HCT116 (cell line): ENCODE measurements around the gene RBM14. TPM values are rescaled to one million over a fixed set of nuclear protein-coding genes. Genes with fewer than 3 reads are reported as not detected.
A peak's percentile ranks its signal among the peaks of the same experiment; 100 is the strongest.

Experiments
- ATAC-seq: fragments of 200-7000 bp; cut with Tn5 transposase; 2 replicates; pipeline ENCODE4 v1.9.1; 2020; ENCODE audit warnings: mild to moderate bottlenecking, moderate library complexity
- BruUV-seq: library from RNA; stranded (reverse); fragments of 400-500 nt; replicated peaks from 2 replicates; lab custom pipeline; 2021; lab: Mats Ljungman, UMichigan
- CTCF ChIA-PET: fragments of 300-600 bp; sonication (Branson Sonifier 250); formaldehyde crosslinking; loops from one replicate; lab custom pipeline; 2021; ENCODE audit warnings: antibody characterized with exemption; lab: Charles Lee
- POLR2A ChIA-PET: fragments of 300-600, 350-600 bp; sonication (Branson Sonifier 250); formaldehyde crosslinking; loops from one replicate; lab custom pipeline; 2021; ENCODE audit warnings: antibody characterized with exemption; lab: Charles Lee
- RAD21 ChIA-PET, 2 experiments: fragments of 300-600 bp; sonication (Branson Sonifier 250); formaldehyde crosslinking; loops; one replicate each; lab custom pipeline; 2023; ENCODE audit warnings: low total read pairs in 2 of 2; ENCODE audit not compliant: uncharacterized antibody in 2 of 2, unreplicated experiment in 2 of 2, low non-redundant PET in 1 of 2; lab: Charles Lee
- DNase-seq: peaks from one replicate; pipeline ENCODE4 v3.0.0-alpha.2; 2010; ENCODE audit warnings: low read depth, low spot score
- H2AFZ ChIP-seq: fragments of 200-600 bp; shearing (Covaris generic), sonication (generic); 2 replicates; pipeline ENCODE4 v1.6.1; 2017; ENCODE audit warnings: low read depth, mixed run types, mixed read lengths, antibody characterized with exemption, low read length; ENCODE audit not compliant: poor library complexity, severe bottlenecking
- H3K27ac ChIP-seq: 2 replicates; pipeline ENCODE4 v1.5.1; 2012; ENCODE audit warnings: low read depth, low read length
- H3K27me3 ChIP-seq: fragments of 200-600 bp; sonication (generic); 2 replicates; pipeline ENCODE4 v1.6.1; 2016; ENCODE audit warnings: mixed run types, low read length, mixed read lengths; ENCODE audit not compliant: insufficient read depth
- H3K36me3 ChIP-seq, 2 experiments: fragments of 200-500 bp in 1 of 2; fragments of 200-600 bp in 1 of 2; sonication (Bioruptor generic) in 1 of 2; sonication (generic) in 1 of 2; 2 replicates each; pipeline versions ENCODE4 v1.5.1 to v1.6.1; 2014 to 2016; ENCODE audit warnings: low read length in 2 of 2, inconsistent platforms in 1 of 2, mixed read lengths in 1 of 2, mixed run types in 1 of 2; ENCODE audit not compliant: insufficient read depth in 2 of 2, control insufficient read depth in 1 of 2
- H3K4me1 ChIP-seq, 2 experiments: fragments of 200-600 bp in 1 of 2; sonication (generic) in 1 of 2; 2 replicates each; pipeline versions ENCODE4 v1.5.1 to v1.6.1; 2012 to 2017; ENCODE audit warnings: low read length in 2 of 2, inconsistent platforms in 1 of 2, mild to moderate bottlenecking in 1 of 2, mixed read lengths in 1 of 2, mixed run types in 1 of 2, moderate library complexity in 1 of 2; ENCODE audit not compliant: insufficient read depth in 2 of 2, control insufficient read depth in 1 of 2
- H3K4me2 ChIP-seq: fragments of 200-600 bp; sonication (generic); 2 replicates; pipeline ENCODE4 v1.6.1; 2017; ENCODE audit warnings: mixed run types, low read length, mixed read lengths
- H3K4me3 ChIP-seq, 2 experiments: fragments of 200-600 bp in 1 of 2; sonication (generic) in 1 of 2; replicated peaks in 1 of 2; 2 replicates each; pipeline ENCODE4 v1.5.1; 2011 to 2016; ENCODE audit warnings: low read length in 2 of 2, control low read depth in 1 of 2, low read depth in 1 of 2, mild to moderate bottlenecking in 1 of 2, mixed read lengths in 1 of 2, mixed run types in 1 of 2
- H3K79me2 ChIP-seq: fragments of 200-600 bp; sonication (generic); 2 replicates; pipeline ENCODE4 v1.6.1; 2017; ENCODE audit warnings: mild to moderate bottlenecking, mixed run types, low read length, moderate library complexity, mixed read lengths; ENCODE audit not compliant: insufficient read depth
- H3K9ac ChIP-seq: fragments of 200-600 bp; sonication (generic); 2 replicates; pipeline ENCODE4 v1.6.1; 2016; ENCODE audit warnings: low read length, mixed read lengths
- H3K9me2 ChIP-seq: fragments of 200-600 bp; sonication (generic), shearing (Covaris generic); 2 replicates; pipeline ENCODE4 v1.6.1; 2017; ENCODE audit warnings: mixed run types, mild to moderate bottlenecking, moderate library complexity; ENCODE audit not compliant: insufficient read depth
- H3K9me3 ChIP-seq, 2 experiments: fragments of 200-500 bp in 1 of 2; fragments of 200-600 bp in 1 of 2; sonication (Bioruptor generic) in 1 of 2; sonication (generic) in 1 of 2; 2 replicates each; pipeline ENCODE4 v1.6.1; 2014 to 2017; ENCODE audit warnings: low read length in 2 of 2, mixed read lengths in 2 of 2, inconsistent platforms in 1 of 2, low read depth in 1 of 2, mild to moderate bottlenecking in 1 of 2, mixed run types in 1 of 2, moderate library complexity in 1 of 2; ENCODE audit not compliant: control insufficient read depth in 1 of 2, insufficient read depth in 1 of 2
- H4K20me1 ChIP-seq: fragments of 200-600 bp; sonication (generic), shearing (Covaris generic); 2 replicates; pipeline ENCODE4 v1.6.1; 2017; ENCODE audit warnings: mixed run types, mild to moderate bottlenecking, moderate library complexity; ENCODE audit not compliant: insufficient read depth
- CBX3 ChIP-seq: IDR thresholded peaks from 2 replicates; pipeline ENCODE4 v1.6.1; 2012; ENCODE audit warnings: low read depth
- EZH2 ChIP-seq: fragments of 200-600 bp; sonication (generic); IDR thresholded peaks from 2 replicates; pipeline ENCODE4 v1.6.1; 2017; ENCODE audit warnings: antibody characterized with exemption, mixed run types
- EZH2phosphoT487 ChIP-seq: fragments of 200-600 bp; IDR thresholded peaks from 2 replicates; pipeline ENCODE4 v1.6.1; 2018; ENCODE audit warnings: antibody characterized with exemption, borderline replicate concordance
- MAX ChIP-seq: IDR thresholded peaks from 2 replicates; pipeline ENCODE4 v1.6.1; 2012
- POLR2A ChIP-seq: IDR thresholded peaks from 2 replicates; pipeline ENCODE4 v1.7.0; 2011; ENCODE audit warnings: borderline replicate concordance; ENCODE audit not compliant: insufficient read depth, insufficient read length; ENCODE audit errors: extremely low read depth
- POLR2AphosphoS5 ChIP-seq: IDR thresholded peaks from 2 replicates; pipeline ENCODE4 v1.6.1; 2011; ENCODE audit warnings: mild to moderate bottlenecking, low read depth, low read length, moderate library complexity
- SIN3A ChIP-seq: IDR thresholded peaks from 2 replicates; pipeline ENCODE4 v1.6.1; 2012; ENCODE audit warnings: low read depth
- SP1 ChIP-seq: IDR thresholded peaks from 2 replicates; pipeline ENCODE4 v1.6.1; 2012; ENCODE audit warnings: low read depth
- SRF ChIP-seq: IDR thresholded peaks from 2 replicates; pipeline ENCODE4 v1.6.1; 2012; ENCODE audit warnings: low read depth
- YY1 ChIP-seq: IDR thresholded peaks from 2 replicates; pipeline ENCODE4 v1.6.1; 2011; ENCODE audit warnings: low read length, low read depth, moderate library complexity, mild to moderate bottlenecking; ENCODE audit not compliant: insufficient replicate concordance; ENCODE audit errors: extremely low read depth
- ZBTB33 ChIP-seq: IDR thresholded peaks from 2 replicates; pipeline ENCODE4 v1.6.1; 2011; ENCODE audit warnings: mild to moderate bottlenecking, low read length, moderate library complexity; ENCODE audit not compliant: insufficient replicate concordance; ENCODE audit errors: extremely low read depth
- ZNF274 ChIP-seq: fragments of 200-500 bp; sonication (Bioruptor generic); IDR thresholded peaks from 2 replicates; pipeline ENCODE4 v1.6.1; 2014; ENCODE audit warnings: mild to moderate bottlenecking, low read depth, low read length, inconsistent platforms
- intact Hi-C: fragments of 100-400 bp; cut with micrococcal nuclease; formaldehyde crosslinking; loops from 2 replicates; pipeline ENCODE4 v1.10.0; 2022
- total RNA-seq: library from RNA; stranded (reverse); gene quantifications from one replicate; pipeline ENCODE4 v1.2.1, GENCODE V29; 2021; ENCODE audit not compliant: unreplicated experiment
- TF ChIP-seq, protein P1 (sequence below), 3 experiments: fragments of 200-600 bp in 1 of 3; sonication (generic) in 1 of 3; IDR thresholded peaks in 2 of 3; conservative IDR thresholded peaks in 1 of 3; 2 replicates each; pipeline ENCODE4 v1.5.1; 2012 to 2017; ENCODE audit warnings: low read depth in 2 of 3, low read length in 2 of 3, antibody characterized with exemption in 1 of 3, borderline replicate concordance in 1 of 3, control low read depth in 1 of 3, mild to moderate bottlenecking in 1 of 3, mixed read lengths in 1 of 3, mixed run types in 1 of 3, moderate library complexity in 1 of 3; ENCODE audit not compliant: insufficient read depth in 1 of 3
- TF ChIP-seq, protein P2 (sequence below): IDR thresholded peaks from 2 replicates; pipeline ENCODE4 v1.6.1; 2012; ENCODE audit warnings: low read depth
- TF ChIP-seq, protein P3 (sequence below): IDR thresholded peaks from 2 replicates; pipeline ENCODE4 v1.6.1; 2012

Gene RBM14
- total RNA-seq, 1 experiment from 2014 or later, result 95.3 TPM

- ChIA-PET POLR2A (interaction anchor here (1.4 kb wide), 1 partner anchor 17 kb away, joined by 4 read pairs; the partner anchor contains the start of gene CCDC87), RAD21 (no interaction called here), CTCF (no interaction called here)
- H3K9me3 ChIP-seq, result no peaks in the 10 kb centered on the region
- H3K79me2 ChIP-seq, result no peaks in the 10 kb centered on the region; the same call in 1 of the 2 replicates
- BruUV-seq, result TSS peak; percentile 16
- intact Hi-C loops, result no loop called here
- H3K4me2 ChIP-seq, result no peak overlapping the region
- DNase-seq, result no peak
- no peak overlapping the region for H2AFZ ChIP-seq
- no peaks in the 10 kb centered on the region for H4K20me1 ChIP-seq
- TF ChIP-seq EZH2 (no peak), SIN3A (no peak), SRF (no peak), POLR2A (no peak), ZBTB33 (no peak), MAX (no peak), SP1 (no peak), CBX3 (no peak), EZH2phosphoT487 (no peak), YY1 (no peak), POLR2AphosphoS5 (no peak), ZNF274 (no peak)
- TF ChIP-seq, protein P1, sequence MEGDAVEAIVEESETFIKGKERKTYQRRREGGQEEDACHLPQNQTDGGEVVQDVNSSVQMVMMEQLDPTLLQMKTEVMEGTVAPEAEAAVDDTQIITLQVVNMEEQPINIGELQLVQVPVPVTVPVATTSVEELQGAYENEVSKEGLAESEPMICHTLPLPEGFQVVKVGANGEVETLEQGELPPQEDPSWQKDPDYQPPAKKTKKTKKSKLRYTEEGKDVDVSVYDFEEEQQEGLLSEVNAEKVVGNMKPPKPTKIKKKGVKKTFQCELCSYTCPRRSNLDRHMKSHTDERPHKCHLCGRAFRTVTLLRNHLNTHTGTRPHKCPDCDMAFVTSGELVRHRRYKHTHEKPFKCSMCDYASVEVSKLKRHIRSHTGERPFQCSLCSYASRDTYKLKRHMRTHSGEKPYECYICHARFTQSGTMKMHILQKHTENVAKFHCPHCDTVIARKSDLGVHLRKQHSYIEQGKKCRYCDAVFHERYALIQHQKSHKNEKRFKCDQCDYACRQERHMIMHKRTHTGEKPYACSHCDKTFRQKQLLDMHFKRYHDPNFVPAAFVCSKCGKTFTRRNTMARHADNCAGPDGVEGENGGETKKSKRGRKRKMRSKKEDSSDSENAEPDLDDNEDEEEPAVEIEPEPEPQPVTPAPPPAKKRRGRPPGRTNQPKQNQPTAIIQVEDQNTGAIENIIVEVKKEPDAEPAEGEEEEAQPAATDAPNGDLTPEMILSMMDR (IDR thresholded peaks at IDR 0.05 in 2 of 3, conservative IDR thresholded peaks at IDR 0.05 in 1 of 3; ENCODE audit: borderline replicate concordance in 1 of 3, insufficient read depth in 1 of 3, low read depth in 2 of 3, low read length in 2 of 3), result no peak
- TF ChIP-seq, protein P2, sequence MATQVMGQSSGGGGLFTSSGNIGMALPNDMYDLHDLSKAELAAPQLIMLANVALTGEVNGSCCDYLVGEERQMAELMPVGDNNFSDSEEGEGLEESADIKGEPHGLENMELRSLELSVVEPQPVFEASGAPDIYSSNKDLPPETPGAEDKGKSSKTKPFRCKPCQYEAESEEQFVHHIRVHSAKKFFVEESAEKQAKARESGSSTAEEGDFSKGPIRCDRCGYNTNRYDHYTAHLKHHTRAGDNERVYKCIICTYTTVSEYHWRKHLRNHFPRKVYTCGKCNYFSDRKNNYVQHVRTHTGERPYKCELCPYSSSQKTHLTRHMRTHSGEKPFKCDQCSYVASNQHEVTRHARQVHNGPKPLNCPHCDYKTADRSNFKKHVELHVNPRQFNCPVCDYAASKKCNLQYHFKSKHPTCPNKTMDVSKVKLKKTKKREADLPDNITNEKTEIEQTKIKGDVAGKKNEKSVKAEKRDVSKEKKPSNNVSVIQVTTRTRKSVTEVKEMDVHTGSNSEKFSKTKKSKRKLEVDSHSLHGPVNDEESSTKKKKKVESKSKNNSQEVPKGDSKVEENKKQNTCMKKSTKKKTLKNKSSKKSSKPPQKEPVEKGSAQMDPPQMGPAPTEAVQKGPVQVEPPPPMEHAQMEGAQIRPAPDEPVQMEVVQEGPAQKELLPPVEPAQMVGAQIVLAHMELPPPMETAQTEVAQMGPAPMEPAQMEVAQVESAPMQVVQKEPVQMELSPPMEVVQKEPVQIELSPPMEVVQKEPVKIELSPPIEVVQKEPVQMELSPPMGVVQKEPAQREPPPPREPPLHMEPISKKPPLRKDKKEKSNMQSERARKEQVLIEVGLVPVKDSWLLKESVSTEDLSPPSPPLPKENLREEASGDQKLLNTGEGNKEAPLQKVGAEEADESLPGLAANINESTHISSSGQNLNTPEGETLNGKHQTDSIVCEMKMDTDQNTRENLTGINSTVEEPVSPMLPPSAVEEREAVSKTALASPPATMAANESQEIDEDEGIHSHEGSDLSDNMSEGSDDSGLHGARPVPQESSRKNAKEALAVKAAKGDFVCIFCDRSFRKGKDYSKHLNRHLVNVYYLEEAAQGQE, result no peak
- TF ChIP-seq, protein P3, sequence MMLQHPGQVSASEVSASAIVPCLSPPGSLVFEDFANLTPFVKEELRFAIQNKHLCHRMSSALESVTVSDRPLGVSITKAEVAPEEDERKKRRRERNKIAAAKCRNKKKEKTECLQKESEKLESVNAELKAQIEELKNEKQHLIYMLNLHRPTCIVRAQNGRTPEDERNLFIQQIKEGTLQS, result no peak
- TF ChIP-seq, all 23 proteins: peak for 0
- H3K9me2 ChIP-seq, result no peaks in the 10 kb centered on the region
- H3K9ac ChIP-seq, result no peak overlapping the region
- no peak overlapping the region for H3K27ac ChIP-seq
- H3K4me3 ChIP-seq, result no peak overlapping the region
- no peaks in the 10 kb centered on the region; a peak in 2 of 4 replicates for H3K36me3 ChIP-seq
- H3K27me3 ChIP-seq, result no peaks in the 10 kb centered on the region
- no peak for ATAC-seq
- peaks cover 6 to 23% of the 10 kb centered on the region in 2 experiments; a peak in 3 of 4 replicates for H3K4me1 ChIP-seq
Observed at GRCh38 chr11:66609721-66610617, 6.5 kb upstream of the RBM14 start.
